Colon (tissue), 2 donors: ENCODE results near the gene TMEM132D.
A peak's percentile ranks its signal among the peaks of the same experiment; 100 is the strongest.

Source experiments
- FAIRE-seq: peaks from 2 replicates; lab custom pipeline; 2012; peaks lifted over from hg19 to GRCh38; lab: Jason Lieb, UNC
- donor health status: control.
- donor health status: control.

TMEM132D gene

DNA sequence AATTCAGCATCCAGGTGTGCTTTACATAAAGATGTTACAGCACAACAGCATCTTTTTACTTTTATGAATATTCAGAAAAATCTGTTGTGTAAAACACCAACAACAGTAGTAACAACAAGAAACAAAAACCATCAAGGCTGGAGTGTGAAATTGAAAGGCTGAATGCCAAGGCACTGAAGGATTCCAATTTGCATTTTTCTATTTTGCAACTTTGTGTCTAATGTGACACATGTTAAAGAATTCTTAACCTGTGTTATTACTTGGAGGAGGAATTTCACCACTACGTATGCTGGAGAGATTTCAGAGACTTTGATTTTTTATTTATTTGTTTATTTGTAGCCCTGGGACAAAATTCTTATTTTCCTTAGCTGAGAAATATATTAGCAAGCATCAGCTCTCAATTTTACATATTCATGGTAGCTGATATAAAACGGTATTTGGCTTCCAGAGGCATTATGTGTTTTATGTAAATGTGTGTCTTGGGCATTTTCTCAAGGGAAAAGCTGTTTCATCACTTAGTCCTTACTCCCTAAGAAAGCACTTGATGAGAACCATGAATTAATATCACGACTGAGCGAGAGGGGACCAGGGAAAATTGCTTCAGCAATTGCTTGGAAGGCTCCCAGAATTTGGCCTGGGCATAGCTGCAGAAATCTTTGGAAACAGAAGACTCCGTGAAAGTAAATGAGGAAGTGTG is 475.4 kb downstream of the TMEM132D start:
- FAIRE-seq: no peak

DNA sequence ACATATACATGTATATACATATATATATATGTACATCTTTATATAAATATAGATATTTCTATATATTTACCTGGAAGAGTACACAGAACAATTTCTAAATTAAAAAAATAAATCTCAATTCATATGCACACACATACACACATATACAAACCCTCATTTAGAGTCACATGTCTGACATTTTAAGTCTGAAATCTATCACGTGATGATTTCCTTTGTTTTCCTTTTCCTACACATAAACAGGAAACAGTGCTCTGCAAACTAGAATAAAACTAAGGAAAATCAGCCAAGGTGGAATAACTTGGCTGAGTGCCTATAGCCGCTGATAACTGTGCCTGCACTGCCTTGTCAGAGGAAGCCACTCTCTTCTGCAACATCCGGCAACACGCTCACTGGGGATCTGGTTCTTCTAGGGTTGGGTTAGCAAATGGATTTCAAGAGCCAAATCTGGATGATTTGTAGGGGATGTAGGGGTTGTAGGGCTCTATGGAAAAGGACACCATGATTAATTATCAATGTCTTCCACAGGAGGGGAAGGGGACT is 480.7 kb downstream of the TMEM132D start:
- no peak for FAIRE-seq

GRCh38 chr12:129413295-129413694 is 490.5 kb downstream of the TMEM132D start:
- no peak for FAIRE-seq

- no peak for FAIRE-seq
Observed at GRCh38 chr12:129409281-129409680, 494.5 kb downstream of the TMEM132D start.

- no peak for FAIRE-seq
Observed at GRCh38 chr12:129404556-129404955, 499.3 kb downstream of the TMEM132D start.

DNA sequence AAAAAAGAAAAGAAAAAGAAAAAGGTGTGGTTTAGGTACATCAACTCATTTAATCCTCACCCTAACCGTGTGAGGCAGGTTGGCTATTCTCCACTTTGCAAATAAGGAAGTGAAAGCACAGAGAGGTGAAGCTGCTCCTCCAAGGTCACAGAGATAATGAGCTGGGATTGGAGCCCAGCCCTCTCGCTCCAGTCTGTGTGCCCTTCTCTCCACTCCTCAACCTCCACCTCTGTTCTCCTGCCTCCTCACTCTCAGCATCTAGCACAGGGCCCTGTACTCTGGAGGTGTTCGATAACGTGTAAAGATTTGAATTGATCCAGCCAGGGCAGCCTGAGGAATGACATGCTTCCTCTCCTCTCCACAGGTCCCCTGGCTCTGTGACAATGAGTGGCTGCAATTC is 502.3 kb downstream of the TMEM132D start:
- no peak for FAIRE-seq

DNA sequence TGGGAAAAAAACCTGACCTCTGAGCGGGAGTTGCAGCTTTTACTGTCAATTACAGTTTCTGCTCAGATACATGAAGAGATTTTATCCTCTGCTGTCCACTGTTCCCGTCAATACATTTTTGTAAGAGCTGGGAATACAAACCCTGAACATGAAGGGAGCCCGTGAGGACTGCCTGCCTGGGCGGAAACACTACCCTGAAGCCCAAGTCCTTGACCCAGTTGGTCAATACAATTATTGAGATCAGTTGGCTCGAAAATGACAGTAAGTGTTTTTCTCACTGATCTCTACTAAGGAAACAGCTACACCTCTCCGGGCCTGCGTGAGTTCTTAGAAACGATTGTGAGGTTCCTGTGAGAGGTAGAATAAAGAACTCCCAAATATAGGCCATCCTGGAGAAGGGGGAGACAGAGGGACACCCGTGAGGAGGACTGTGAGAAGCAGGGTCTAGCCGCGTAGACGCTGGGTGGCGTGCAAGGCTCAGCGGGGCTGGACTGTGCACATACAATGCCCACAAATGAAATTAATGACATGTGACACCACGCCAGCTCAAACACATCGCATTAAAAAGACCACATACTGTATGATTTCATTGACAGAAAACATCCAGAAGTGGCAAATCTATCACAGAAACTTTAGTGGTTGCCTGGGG is 509.5 kb downstream of the TMEM132D start:
- no peak for FAIRE-seq

GRCh38 chr12:129393357-129393937 is 510.4 kb downstream of the TMEM132D start:
- FAIRE-seq: no peak

DNA sequence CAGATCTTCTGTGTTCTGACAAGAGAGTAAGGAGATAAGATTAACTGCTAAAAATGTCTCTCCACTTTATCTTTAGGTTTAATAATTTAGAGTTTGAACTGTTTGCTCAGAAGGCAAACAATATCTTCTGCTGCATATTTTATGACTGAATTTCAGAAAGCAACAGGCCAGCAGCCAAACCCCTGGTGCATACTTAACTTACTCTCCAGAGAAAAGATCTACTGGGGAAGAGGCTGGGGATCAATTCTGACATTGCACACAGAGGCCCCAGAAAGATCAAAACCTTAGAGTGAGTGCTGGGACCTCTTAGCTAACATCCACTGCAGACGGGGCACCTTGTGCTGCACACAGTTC is 518.2 kb downstream of the TMEM132D start:
- FAIRE-seq: no peak

DNA sequence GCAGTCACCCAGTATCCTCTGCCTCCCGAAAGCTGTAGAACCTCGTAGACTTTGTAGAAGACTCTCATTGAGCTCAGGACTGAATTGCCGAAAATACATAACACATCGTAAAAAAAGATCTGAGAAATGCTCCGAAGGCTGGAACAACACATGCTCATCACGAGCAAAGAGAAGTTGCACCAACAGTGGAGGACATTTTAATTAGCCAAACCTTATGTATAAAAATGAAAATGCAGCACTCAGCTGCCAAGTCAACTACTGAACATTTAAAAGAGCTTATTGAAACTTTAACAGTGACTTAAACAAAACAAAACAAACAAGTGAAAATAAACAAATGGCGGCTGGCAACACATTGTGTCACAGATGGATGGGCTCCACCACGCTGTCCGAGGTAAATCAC is 519.9 kb downstream of the TMEM132D start:
- FAIRE-seq: no peak

GRCh38 chr12:129381715-129382114 is 522.1 kb downstream of the TMEM132D start:
- no peak for FAIRE-seq

GRCh38 chr12:129379076-129379804 is 524.6 kb downstream of the TMEM132D start:
- no peak for FAIRE-seq

- FAIRE-seq: no peak
Observed at GRCh38 chr12:129378496-129378895, 525.3 kb downstream of the TMEM132D start.

DNA sequence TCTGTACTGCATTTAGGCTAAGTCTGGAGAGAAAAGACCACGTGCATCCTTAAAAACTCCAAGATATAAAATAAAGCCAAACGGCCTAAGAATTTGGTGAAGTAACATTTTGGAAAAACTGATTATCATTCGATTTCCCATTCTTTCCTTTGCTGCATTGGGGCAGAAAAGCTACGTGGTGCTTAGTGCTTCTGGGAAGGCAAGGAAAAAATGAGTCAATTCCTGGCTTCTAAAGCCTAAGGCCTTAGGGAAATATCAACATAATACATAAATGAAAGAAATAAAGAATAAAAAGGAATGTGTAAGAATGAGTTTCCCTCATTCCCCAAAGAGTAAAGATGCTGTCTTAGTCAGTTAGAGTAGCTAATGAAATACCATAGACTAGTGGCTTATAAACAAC is 530.1 kb downstream of the TMEM132D start:
- FAIRE-seq: no peak

DNA sequence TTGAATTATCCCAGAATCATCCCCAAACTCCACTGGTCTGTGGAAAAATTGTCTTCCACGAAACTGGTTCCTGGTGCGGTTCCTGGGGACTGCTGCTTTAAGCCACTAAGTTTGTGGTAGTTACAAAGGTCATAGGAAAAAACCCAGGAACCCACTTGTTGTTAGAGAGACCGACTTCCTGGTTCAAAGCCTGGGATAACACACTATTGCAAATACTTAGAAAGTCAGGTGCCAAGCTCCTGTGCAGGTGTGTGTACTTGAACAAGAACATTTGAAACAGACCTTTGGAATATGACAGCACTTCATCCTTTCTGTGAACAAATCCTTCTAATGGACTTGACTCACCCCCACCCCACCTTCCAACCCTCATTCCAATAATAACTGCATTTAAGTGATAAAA is 530.9 kb downstream of the TMEM132D start:
- peak; percentile 75 for FAIRE-seq

- FAIRE-seq: no peak
Observed at GRCh38 chr12:129372348-129372747, 531.5 kb downstream of the TMEM132D start.

- FAIRE-seq: no peak
Observed at GRCh38 chr12:129371268-129371667, 532.6 kb downstream of the TMEM132D start.

- FAIRE-seq: no peak
Observed at GRCh38 chr12:129366656-129367055, 537.2 kb downstream of the TMEM132D start.

DNA sequence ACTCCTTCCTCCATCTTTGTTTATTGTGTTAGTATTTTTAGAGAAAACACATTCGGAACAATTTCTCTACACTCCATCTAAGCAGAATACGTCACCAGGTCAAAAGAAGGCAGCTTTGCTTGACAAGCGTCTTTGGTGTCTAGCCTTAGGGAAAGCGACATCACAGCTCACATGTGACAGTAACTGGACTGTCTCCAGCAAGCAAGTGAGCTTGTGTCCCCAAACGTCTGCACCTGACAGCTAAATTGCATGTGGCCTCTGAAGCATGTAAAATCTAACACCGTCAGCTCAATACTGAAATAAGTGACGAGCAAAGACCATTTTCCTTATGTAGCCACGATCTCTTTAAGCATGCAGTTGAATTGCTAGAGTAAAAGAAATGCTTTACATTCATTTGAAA is 540.8 kb downstream of the TMEM132D start:
- no peak for FAIRE-seq

GRCh38 chr12:129357233-129357632 is 546.6 kb downstream of the TMEM132D start:
- no peak for FAIRE-seq

DNA sequence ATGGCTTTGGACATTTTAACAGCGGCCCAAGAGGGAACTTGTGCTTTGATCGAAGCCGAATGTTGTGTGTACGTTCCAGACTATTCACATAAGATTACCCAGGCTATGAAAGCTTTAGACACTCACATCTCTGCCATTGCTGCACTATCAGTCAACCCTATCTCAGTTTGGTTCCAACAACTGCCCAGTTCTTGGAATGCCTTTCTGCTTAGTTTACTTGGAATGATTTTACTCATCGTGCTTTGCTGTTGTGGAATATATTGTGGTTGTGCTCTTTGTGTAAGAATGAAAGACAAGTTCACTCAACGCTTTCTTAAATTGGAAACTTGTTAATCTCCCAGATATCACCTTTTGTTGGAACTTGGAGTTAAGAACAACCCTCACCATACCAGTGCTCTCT is 552.3 kb downstream of the TMEM132D start:
- FAIRE-seq: no peak

DNA sequence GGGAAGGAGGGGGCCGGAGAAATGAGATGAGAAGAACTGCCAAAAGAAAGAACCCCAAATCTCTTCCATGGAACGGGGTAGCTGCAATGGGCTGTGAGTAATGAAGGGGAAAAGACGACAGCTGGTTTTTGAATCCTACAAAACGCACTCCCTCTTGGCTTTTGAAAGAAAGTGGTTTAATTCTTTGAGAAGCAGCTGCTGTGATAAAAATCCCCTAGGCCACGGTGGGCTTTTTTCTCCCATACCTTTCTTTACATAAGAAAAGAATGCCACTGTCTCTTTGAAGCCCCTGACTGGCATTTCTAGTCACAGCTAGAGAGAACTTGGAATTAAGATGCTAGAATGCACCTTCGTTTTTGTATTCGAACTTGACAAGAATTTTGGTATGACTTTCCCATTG is 564.5 kb downstream of the TMEM132D start:
- FAIRE-seq: no peak

- FAIRE-seq: no peak
Observed at GRCh38 chr12:129337413-129337812, 566.4 kb downstream of the TMEM132D start.
